ENCODE results near the gene RUFY2. TPM values are rescaled to one million over a fixed set of nuclear protein-coding genes. Genes with fewer than 3 reads are reported as not detected.
"Not testable (repeated sequence)": the region's sequence is repeated elsewhere in the genome, so short reads cannot be mapped to it uniquely, and the experiment has no call there.

Gene RUFY2
- total RNA-seq, result 10 to 100 TPM; 24.7 to 31.9 (median 31.4) TPM
- 32.9 TPM for total RNA-seq (2013)

GRCh38 chr10:68406815-68407548 lies at the start of gene RUFY2:
TSS of gene RUFY2 (minus strand) at chr10:68407277. CDS start at chr10:68407189, 88 bp downstream.
- peak; percentile 81 to 86 for DNase-seq
- Histone ChIP-seq H3K4me1 (ENCODE audit: control insufficient read depth, insufficient read depth, low read length) (peaks cover 12% of the 10 kb centered on the region), H3K27me3 (ENCODE audit: control insufficient read depth, insufficient read depth, low read length) (no peaks in the 10 kb centered on the region), H3K9me3 (ENCODE audit: control insufficient read depth, insufficient read depth, low read length) (no peaks in the 10 kb centered on the region), H3K4me3 (ENCODE audit: low read length) (peak within 1 kb of the TSS; percentile 96), H3K36me3 (ENCODE audit: control insufficient read depth, insufficient read depth, low read length) (no peaks in the 10 kb centered on the region), H3K27ac (ENCODE audit: low read length) (peak within 1 kb of the TSS; percentile 59)
- intact Hi-C loops (cut with micrococcal nuclease), result loop anchor here (2.0 kb wide), 1 partner anchor 76 kb away; no protein-coding TSS in a partner anchor
- ATAC-seq, result peak; percentile 95 to 98 (median 97)
- Mint-ChIP-seq H3K4me3 (peak within 1 kb of the TSS; percentile 93), H3K27ac (peak within 1 kb of the TSS; percentile 65 to 91), H3K36me3 (no peaks in the 10 kb centered on the region), H3K4me1 (peaks cover 20 to 21% of the 10 kb centered on the region in 2 donors), H3K9me3 (no peaks in the 10 kb centered on the region), H3K27me3 (ENCODE audit: low read depth in 2 of 2) (no peaks in the 10 kb centered on the region)
- TF ChIP-seq CTCF (IDR thresholded peaks at IDR 0.05), result peak; percentile 88
- WGBS (ENCODE audit: insufficient coverage), result 0% methylated on average over 79 of the region's 79 CpGs

- H3K9me3 Mint-ChIP-seq; H3K4me3 ChIP-seq (ENCODE audit: low read length); H3K4me1 Mint-ChIP-seq; ATAC-seq; H3K27ac ChIP-seq (ENCODE audit: low read length); H3K9me3 ChIP-seq (ENCODE audit: control insufficient read depth, insufficient read depth, low read length); H3K36me3 ChIP-seq (ENCODE audit: control insufficient read depth, insufficient read depth, low read length); H3K27me3 Mint-ChIP-seq (ENCODE audit: low read depth in 2 of 2); intact Hi-C loops (cut with micrococcal nuclease); H3K4me3 Mint-ChIP-seq; H3K27me3 ChIP-seq (ENCODE audit: control insufficient read depth, insufficient read depth, low read length); DNase-seq; H3K36me3 Mint-ChIP-seq; H3K27ac Mint-ChIP-seq; H3K4me1 ChIP-seq (ENCODE audit: control insufficient read depth, insufficient read depth, low read length): not testable (repeated sequence)
- WGBS (ENCODE audit: insufficient coverage), result 95% methylated on average over 7 of the region's 7 CpGs
These were observed 42.6 kb upstream of the RUFY2 start for GRCh38 chr10:68449698-68450097.

- no peaks in the 10 kb centered on the region for H3K36me3 Mint-ChIP-seq
- H3K4me1 ChIP-seq (ENCODE audit: control insufficient read depth, insufficient read depth, low read length), result no peaks in the 10 kb centered on the region
- 88% methylated on average over 1 of the region's 1 CpG for WGBS (ENCODE audit: insufficient coverage)
These were observed 39.1 kb upstream of the RUFY2 start for GRCh38 chr10:68446179-68446578.

GRCh38 chr10:68442971-68443370 lies 35.9 kb upstream of the RUFY2 start:
- Mint-ChIP-seq H3K4me1 (no peaks in the 10 kb centered on the region), H3K27me3 (ENCODE audit: low read depth in 2 of 2) (no peaks in the 10 kb centered on the region), H3K27ac (no peak overlapping the region), H3K4me3 (no peak overlapping the region), H3K36me3 (no peaks in the 10 kb centered on the region), H3K9me3 (no peaks in the 10 kb centered on the region)
- no peaks in the 10 kb centered on the region for H3K4me1 ChIP-seq (ENCODE audit: control insufficient read depth, insufficient read depth, low read length)
- 94% methylated on average over 2 of the region's 2 CpGs for WGBS (ENCODE audit: insufficient coverage)
- no peak for ATAC-seq
- intact Hi-C loops (cut with micrococcal nuclease), result no loop called here
- H3K27me3 ChIP-seq (ENCODE audit: control insufficient read depth, insufficient read depth, low read length), result no peaks in the 10 kb centered on the region
- TF ChIP-seq CTCF (IDR thresholded peaks at IDR 0.05), result no peak
- no peak overlapping the region for H3K27ac ChIP-seq (ENCODE audit: low read length)
- H3K36me3 ChIP-seq (ENCODE audit: control insufficient read depth, insufficient read depth, low read length), result no peaks in the 10 kb centered on the region
- no peaks in the 10 kb centered on the region for H3K9me3 ChIP-seq (ENCODE audit: control insufficient read depth, insufficient read depth, low read length)
- no peak overlapping the region for H3K4me3 ChIP-seq (ENCODE audit: low read length)
- no peak for DNase-seq

More at GRCh38 chr10:68446179-68446578, 39.1 kb upstream of the RUFY2 start:
- no peak for TF ChIP-seq CTCF (IDR thresholded peaks at IDR 0.05)
- H3K9me3 ChIP-seq (ENCODE audit: control insufficient read depth, insufficient read depth, low read length), result no peaks in the 10 kb centered on the region
- no peak overlapping the region for H3K4me3 Mint-ChIP-seq
- no peak overlapping the region for H3K27ac ChIP-seq (ENCODE audit: low read length)
- no peak overlapping the region for H3K27ac Mint-ChIP-seq
- no peaks in the 10 kb centered on the region for H3K36me3 ChIP-seq (ENCODE audit: control insufficient read depth, insufficient read depth, low read length)
- H3K4me1 Mint-ChIP-seq, result no peaks in the 10 kb centered on the region
- no peaks in the 10 kb centered on the region for H3K27me3 Mint-ChIP-seq (ENCODE audit: low read depth in 2 of 2)
- DNase-seq, result no peak
- no peaks in the 10 kb centered on the region for H3K9me3 Mint-ChIP-seq
- intact Hi-C loops (cut with micrococcal nuclease), result no loop called here
- no peak for ATAC-seq
- no peaks in the 10 kb centered on the region for H3K27me3 ChIP-seq (ENCODE audit: control insufficient read depth, insufficient read depth, low read length)
- H3K4me3 ChIP-seq (ENCODE audit: low read length), result no peak overlapping the region
